MCF 10A (cell line): Measurements from ENCODE around the gene MECR. TPM values are rescaled to one million over a fixed set of nuclear protein-coding genes. Genes with fewer than 3 reads are reported as not detected.

Experiments
- BruUV-seq: library from RNA; stranded (reverse); fragments of 400-500 nt; replicated peaks from 2 replicates; lab custom pipeline; 2021; lab: Mats Ljungman, UMichigan
- CTCF ChIA-PET: fragments of 300-600 bp; sonication (Branson Sonifier 250); formaldehyde crosslinking; extraction: SDS; loops from one replicate; lab custom pipeline; 2021; ENCODE audit warnings: antibody characterized with exemption, inconsistent platforms; lab: Yijun Ruan, JAX
- POLR2A ChIA-PET: fragments of 300-600, 350-650 bp; sonication (Branson Sonifier 250); formaldehyde crosslinking; extraction: SDS; loops from one replicate; lab custom pipeline; 2020; ENCODE audit warnings: antibody characterized with exemption, inconsistent platforms; lab: Yijun Ruan, JAX
- DNase-seq: peaks from one replicate; pipeline ENCODE4 v3.0.0-alpha.2; 2018; ENCODE audit not compliant: unreplicated experiment
- H3K27ac Mint-ChIP-seq: one replicate; pipeline ENCODE4 v1.8.0; 2022; ENCODE audit warnings: mild to moderate bottlenecking, low read depth, mixed read lengths; ENCODE audit not compliant: unreplicated experiment
- H3K27me3 Mint-ChIP-seq: one replicate; pipeline ENCODE4 v1.8.0; 2022; ENCODE audit warnings: mixed read lengths; ENCODE audit not compliant: insufficient read depth, unreplicated experiment
- H3K36me3 Mint-ChIP-seq: one replicate; pipeline ENCODE4 v1.8.0; 2022; ENCODE audit warnings: mild to moderate bottlenecking, moderate library complexity, mixed read lengths; ENCODE audit not compliant: insufficient read depth, unreplicated experiment
- H3K4me1 Mint-ChIP-seq: one replicate; pipeline ENCODE4 v1.8.0; 2022; ENCODE audit warnings: mixed read lengths; ENCODE audit not compliant: insufficient read depth, unreplicated experiment
- H3K4me3 Mint-ChIP-seq: one replicate; pipeline ENCODE4 v1.8.0; 2022; ENCODE audit warnings: mild to moderate bottlenecking, moderate library complexity, mixed read lengths; ENCODE audit not compliant: unreplicated experiment
- H3K9me3 Mint-ChIP-seq: one replicate; pipeline ENCODE4 v1.8.0; 2022; ENCODE audit warnings: mixed read lengths; ENCODE audit not compliant: unreplicated experiment
- CTCF ChIP-seq: fragments of 200-600 bp; IDR thresholded peaks from one replicate; pipeline ENCODE4 v1.8.0; 2022; ENCODE audit warnings: antibody characterized with exemption, mild to moderate bottlenecking; ENCODE audit not compliant: unreplicated experiment
- intact Hi-C: fragments of 100-400 bp; cut with micrococcal nuclease; formaldehyde crosslinking; loops from 2 replicates; pipeline ENCODE4 v1.14.1; 2022
- total RNA-seq: library from RNA; stranded (reverse); gene quantifications from 2 replicates; pipeline ENCODE4 v1.2.3, GENCODE V29; 2022

The MECR gene
- total RNA-seq, 1 experiment from 2014 or later, result 59.1 TPM

DNA sequence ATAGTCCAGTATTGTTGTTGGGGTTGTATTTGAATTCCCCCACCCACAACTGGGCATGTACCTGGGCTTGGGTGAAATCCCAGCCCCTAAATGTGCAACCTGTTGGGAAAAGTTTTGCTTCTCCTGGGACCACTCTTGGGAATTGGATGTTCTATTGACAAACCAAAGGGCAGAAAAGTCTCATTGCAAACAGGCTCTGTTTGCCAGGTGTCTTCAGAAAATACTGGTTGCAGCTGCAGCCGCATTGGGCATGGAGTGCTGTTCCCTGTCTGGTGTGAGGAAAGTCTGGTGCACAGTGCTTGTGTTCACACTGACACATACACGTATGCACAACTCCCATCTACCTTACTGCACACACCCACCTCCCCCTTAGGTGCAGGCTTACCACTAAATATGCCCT, 17.7 kb upstream of the MECR start:
- no peak for TF ChIP-seq CTCF
- H3K4me1 Mint-ChIP-seq, result peaks cover 23% of the 10 kb centered on the region
- ChIA-PET CTCF (no interaction called here), POLR2A (interaction anchor here (0.6 kb wide), 1 partner anchor 68 kb away, joined by 3 read pairs; no protein-coding TSS in a partner anchor)
- no TSS peak for BruUV-seq
- H3K9me3 Mint-ChIP-seq, result no peaks in the 10 kb centered on the region
- intact Hi-C loops, result no loop called here
- DNase-seq, result no peak
- H3K27me3 Mint-ChIP-seq, result no peaks in the 10 kb centered on the region
- no peaks in the 10 kb centered on the region for H3K36me3 Mint-ChIP-seq
- H3K27ac Mint-ChIP-seq, result no peak overlapping the region
- H3K4me3 Mint-ChIP-seq, result no peak overlapping the region

GRCh38 chr1:29247571-29248273, 17.0 kb upstream of the MECR start:
- POLR2A ChIA-PET, result interaction anchor here (0.6 to 0.7 kb wide), 2 partner anchors 17 to 69 kb away, joined by 3 to 4 read pairs; no protein-coding TSS in a partner anchor
- no peak overlapping the region for H3K27ac Mint-ChIP-seq
- BruUV-seq, result no TSS peak

DNA sequence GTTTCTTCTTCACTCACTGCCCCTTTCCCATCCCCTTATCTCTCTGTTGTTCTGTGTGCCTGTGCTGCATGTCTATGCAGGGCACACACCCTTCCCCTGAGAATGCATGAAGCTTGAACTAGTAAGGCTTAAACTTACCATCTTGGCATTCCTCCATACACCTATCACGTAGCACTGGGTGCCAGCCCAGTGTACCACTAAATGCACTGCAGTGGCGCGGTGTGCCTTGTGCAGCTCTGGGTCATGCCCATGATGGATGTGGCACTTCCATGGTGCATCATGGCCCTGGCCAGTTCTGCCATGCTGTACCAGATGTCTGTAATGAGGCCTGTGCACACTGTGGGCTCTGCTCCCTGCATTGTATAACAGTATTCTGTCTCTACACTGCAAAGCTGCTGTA, 16.3 kb upstream of the MECR start:
- Mint-ChIP-seq H3K9me3 (no peaks in the 10 kb centered on the region), H3K36me3 (no peaks in the 10 kb centered on the region), H3K4me1 (peaks cover 23% of the 10 kb centered on the region), H3K4me3 (no peak overlapping the region), H3K27ac (no peak overlapping the region), H3K27me3 (no peaks in the 10 kb centered on the region)
- no peak for TF ChIP-seq CTCF
- intact Hi-C loops, result no loop called here
- DNase-seq, result no peak
- no TSS peak for BruUV-seq
- ChIA-PET POLR2A (no interaction called here), CTCF (interaction anchor here (1.0 to 1.5 kb wide), 4 partner anchors 11 to 450 kb away, joined by 3 to 6 read pairs (median 3); no protein-coding TSS in a partner anchor)

More at GRCh38 chr1:29247571-29248273, 17.0 kb upstream of the MECR start:
- Mint-ChIP-seq H3K36me3 (no peaks in the 10 kb centered on the region), H3K4me3 (no peak overlapping the region), H3K4me1 (peaks cover 23% of the 10 kb centered on the region), H3K9me3 (no peaks in the 10 kb centered on the region), H3K27me3 (no peaks in the 10 kb centered on the region)
- no peak for DNase-seq
- no peak for TF ChIP-seq CTCF
- intact Hi-C loops, result no loop called here
- CTCF ChIA-PET, result interaction anchor here (1.0 to 1.1 kb wide), 2 partner anchors 12 to 23 kb away, joined by 3 read pairs; no protein-coding TSS in a partner anchor

DNA sequence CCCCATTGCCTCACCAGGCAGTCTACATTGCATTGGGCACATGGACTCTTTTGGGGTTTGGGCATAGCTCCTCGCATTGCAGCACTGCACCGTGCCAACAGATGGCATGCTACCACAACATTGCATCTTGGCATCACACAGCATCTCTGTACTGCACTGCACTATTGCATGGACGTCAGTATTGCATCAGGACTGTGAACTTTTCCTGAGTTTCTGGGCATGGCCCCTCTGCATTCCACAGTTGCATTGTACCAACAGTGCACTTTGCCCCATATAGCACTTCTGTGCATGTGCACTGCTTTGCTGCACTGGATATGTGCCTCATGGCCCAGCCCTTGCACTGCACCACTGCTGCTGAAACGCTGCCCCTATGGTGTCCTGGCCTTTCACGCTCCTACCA, 15.1 kb upstream of the MECR start:
- ChIA-PET POLR2A (interaction anchor here (0.7 to 1.3 kb wide), 2 partner anchors 25 to 96 kb away, joined by 3 to 5 read pairs; no protein-coding TSS in a partner anchor), CTCF (interaction anchor here (0.5 to 1.8 kb wide), 11 partner anchors 9 to 1082 kb away, joined by 3 to 6 read pairs (median 3); partner anchors contain the start of gene PTPRU)
- Mint-ChIP-seq H3K27me3 (no peaks in the 10 kb centered on the region), H3K4me3 (no peak overlapping the region), H3K9me3 (no peaks in the 10 kb centered on the region), H3K27ac (no peak overlapping the region), H3K36me3 (no peaks in the 10 kb centered on the region), H3K4me1 (peaks cover 29% of the 10 kb centered on the region)
- TF ChIP-seq CTCF, result peak; percentile 39
- BruUV-seq, result no TSS peak
- DNase-seq, result peak; percentile 59
- intact Hi-C loops, result loop anchor here (2.0 kb wide), 1 partner anchor 207 kb away; no protein-coding TSS in a partner anchor
